Left ventricle myocardium inferior (tissue), 1 donor: ENCODE results near the gene MYO18B. TPM values are rescaled to one million over a fixed set of nuclear protein-coding genes. Genes with fewer than 3 reads are reported as not detected.
"Not testable (repeated sequence)": the region's sequence is repeated elsewhere in the genome, so short reads cannot be mapped to it uniquely, and the experiment has no call there.

Experiments used
- DNase-seq: peaks from one replicate; pipeline ENCODE4 v3.0.0-alpha.2; 2020
- H3K27ac ChIP-seq: fragments of 200-600 bp; replicated peaks from 2 replicates; pipeline ENCODE4 v1.8.0; 2021
- H3K27me3 ChIP-seq: fragments of 200-600 bp; 2 replicates; pipeline ENCODE4 v1.8.0; 2021; ENCODE audit warnings: low read depth
- H3K36me3 ChIP-seq: fragments of 200-600 bp; 2 replicates; pipeline ENCODE4 v1.8.0; 2021
- H3K4me1 ChIP-seq: fragments of 200-600 bp; 2 replicates; pipeline ENCODE4 v1.8.0; 2021
- H3K4me3 ChIP-seq: fragments of 200-600 bp; 2 replicates; pipeline ENCODE4 v1.8.0; 2021; ENCODE audit warnings: mild to moderate bottlenecking, moderate library complexity
- H3K9me3 ChIP-seq: fragments of 200-600 bp; replicated peaks from 2 replicates; pipeline ENCODE4 v1.8.0; 2021
- intact Hi-C: fragments of 100-400 bp; cut with micrococcal nuclease; formaldehyde crosslinking; loops from one replicate; pipeline ENCODE4 v1.11.0; 2022
- total RNA-seq: library from RNA; stranded (reverse); fragmentation: NEBNext Ultra II Directional; extraction: Animal tissue kit (Norgen Biotek cat#: 25700); gene quantifications from one replicate; pipeline ENCODE4 v1.2.1, GENCODE V29; 2021
- TF ChIP-seq, protein P1 (sequence below): fragments of 200-600 bp; IDR thresholded peaks from 2 replicates; pipeline ENCODE4 v1.8.0; 2021; ENCODE audit warnings: antibody characterized with exemption, mild to moderate bottlenecking, borderline replicate concordance
- donor health status: DM: no; HTN: yes; CAD: no; lungs with severe emphysema.

Gene MYO18B
- total RNA-seq, 1 donor from 2014 or later, result 163 TPM

DNA sequence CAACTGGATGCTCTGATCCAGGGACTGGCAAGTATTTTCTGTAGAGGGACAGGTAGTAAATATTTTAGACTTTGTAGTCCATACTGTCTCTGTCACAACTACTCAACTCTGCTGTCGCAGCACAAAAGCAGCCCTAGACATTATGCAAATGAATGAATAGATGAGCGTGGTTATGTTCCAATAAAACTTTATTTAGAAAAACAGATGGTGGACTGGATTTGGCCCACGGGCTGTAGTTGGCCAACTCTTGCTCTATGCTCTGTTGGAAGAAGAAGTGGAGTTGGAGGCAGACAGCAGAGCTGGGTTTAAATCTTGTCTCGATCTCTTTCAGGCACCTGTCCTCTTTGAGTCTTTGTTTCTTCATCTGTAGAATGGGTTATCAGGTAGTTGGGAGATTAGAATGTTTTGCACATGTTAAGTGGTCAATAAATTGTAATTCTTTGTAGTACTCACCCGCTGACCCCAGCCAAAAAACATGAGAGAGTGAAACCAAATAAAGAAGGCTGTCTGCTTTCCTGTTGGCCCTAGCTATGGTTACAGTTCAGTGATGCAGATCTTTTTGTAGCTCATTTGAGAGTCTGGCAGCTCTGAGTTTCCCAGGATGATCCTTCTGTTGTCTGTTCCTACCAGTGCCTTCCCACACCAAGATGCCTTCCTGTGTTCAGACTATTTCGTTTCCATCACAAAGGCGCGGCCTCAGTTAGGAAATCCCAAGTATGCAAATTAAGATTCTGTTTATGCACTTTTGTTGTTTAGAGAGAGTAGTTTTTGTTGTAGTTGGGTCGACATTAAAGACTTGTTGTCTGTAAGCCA, 229.2 kb downstream of the MYO18B start:
- DNase-seq, result no peak
- intact Hi-C loops, result no loop called here
- H3K27ac ChIP-seq, result peak overlapping the region; percentile 36

DNA sequence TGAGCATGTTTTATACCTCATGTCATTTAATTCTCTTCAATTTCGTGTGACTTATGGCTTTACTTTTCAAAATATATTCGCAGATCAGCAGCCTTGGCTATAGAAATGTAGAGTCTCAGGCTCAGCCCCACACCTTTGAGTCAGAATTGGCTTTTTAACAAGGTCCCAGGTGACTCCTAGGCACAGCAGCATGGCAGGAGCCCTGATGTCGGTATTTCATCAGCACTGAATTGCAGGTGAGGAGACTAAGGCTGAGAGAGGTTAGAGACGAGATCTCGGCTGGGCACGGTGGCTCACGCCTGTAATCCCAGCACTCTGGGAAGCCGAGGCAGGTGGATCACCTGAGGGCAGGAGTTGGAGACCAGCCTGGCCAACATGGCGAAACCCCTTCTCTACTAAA, 230.4 kb downstream of the MYO18B start:
- DNase-seq, result no peak
- no peaks in the 10 kb centered on the region for H3K9me3 ChIP-seq
- H3K4me1 ChIP-seq, result peaks cover 8% of the 10 kb centered on the region
- H3K36me3 ChIP-seq, result no peaks in the 10 kb centered on the region
- no peaks in the 10 kb centered on the region for H3K27me3 ChIP-seq
- no peak overlapping the region for H3K27ac ChIP-seq
- H3K4me3 ChIP-seq, result no peak overlapping the region
- TF ChIP-seq, protein P1, sequence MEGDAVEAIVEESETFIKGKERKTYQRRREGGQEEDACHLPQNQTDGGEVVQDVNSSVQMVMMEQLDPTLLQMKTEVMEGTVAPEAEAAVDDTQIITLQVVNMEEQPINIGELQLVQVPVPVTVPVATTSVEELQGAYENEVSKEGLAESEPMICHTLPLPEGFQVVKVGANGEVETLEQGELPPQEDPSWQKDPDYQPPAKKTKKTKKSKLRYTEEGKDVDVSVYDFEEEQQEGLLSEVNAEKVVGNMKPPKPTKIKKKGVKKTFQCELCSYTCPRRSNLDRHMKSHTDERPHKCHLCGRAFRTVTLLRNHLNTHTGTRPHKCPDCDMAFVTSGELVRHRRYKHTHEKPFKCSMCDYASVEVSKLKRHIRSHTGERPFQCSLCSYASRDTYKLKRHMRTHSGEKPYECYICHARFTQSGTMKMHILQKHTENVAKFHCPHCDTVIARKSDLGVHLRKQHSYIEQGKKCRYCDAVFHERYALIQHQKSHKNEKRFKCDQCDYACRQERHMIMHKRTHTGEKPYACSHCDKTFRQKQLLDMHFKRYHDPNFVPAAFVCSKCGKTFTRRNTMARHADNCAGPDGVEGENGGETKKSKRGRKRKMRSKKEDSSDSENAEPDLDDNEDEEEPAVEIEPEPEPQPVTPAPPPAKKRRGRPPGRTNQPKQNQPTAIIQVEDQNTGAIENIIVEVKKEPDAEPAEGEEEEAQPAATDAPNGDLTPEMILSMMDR, result no peak
- intact Hi-C loops, result no loop called here

More for the DNA sequence above, 229.2 kb downstream of the MYO18B start:
- Histone ChIP-seq H3K4me1 (peaks cover 11% of the 10 kb centered on the region), H3K27me3 (no peaks in the 10 kb centered on the region), H3K4me3 (no peak overlapping the region), H3K36me3 (no peaks in the 10 kb centered on the region), H3K9me3 (no peaks in the 10 kb centered on the region)
- TF ChIP-seq, protein P1, result no peak

DNA sequence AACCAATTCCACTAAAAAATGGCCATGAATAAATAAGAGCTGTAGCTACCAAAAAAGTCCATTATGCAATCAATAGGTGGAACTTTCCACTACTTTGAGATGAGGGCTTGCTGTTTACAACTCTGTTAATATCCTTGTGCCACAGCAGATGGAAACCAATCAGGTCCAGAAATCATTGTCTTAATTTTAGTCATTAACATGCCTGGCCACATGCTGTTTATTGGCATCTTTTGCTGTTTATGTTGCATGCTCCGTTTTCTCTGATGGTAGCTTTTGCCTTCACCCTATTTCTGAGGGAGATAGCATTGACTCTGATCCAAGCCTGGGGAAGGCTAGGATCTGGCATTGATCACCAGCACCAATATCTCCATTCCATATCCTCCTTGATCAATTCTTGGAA, 234.4 kb downstream of the MYO18B start:
- Histone ChIP-seq H3K27ac (no peak overlapping the region), H3K4me3 (no peak overlapping the region), H3K4me1 (peaks cover 13% of the 10 kb centered on the region), H3K36me3 (no peaks in the 10 kb centered on the region), H3K27me3 (no peaks in the 10 kb centered on the region), H3K9me3 (no peaks in the 10 kb centered on the region)
- TF ChIP-seq, protein P1, result no peak
- intact Hi-C loops, result no loop called here
- no peak for DNase-seq

DNA sequence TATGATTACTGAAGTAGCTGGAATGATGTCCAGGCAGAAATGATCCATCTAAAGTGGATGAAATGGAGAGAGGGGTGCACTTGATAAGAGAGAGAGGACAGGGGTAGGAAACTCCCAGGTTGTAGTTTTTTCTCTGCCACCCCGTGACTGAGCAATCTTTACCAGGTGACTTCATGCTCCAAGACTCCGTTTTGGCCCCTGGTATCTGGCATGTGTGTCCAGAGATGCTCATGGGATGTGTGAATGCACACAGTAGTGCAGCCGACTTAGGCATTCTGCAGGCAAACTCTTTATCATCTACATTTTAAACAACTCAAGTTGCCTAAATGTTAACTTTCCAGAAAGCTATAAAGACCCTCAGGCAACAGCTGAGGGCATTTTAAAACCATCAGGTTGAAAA, 238.0 kb downstream of the MYO18B start:
- intact Hi-C loops, result no loop called here
- peaks cover 30% of the 10 kb centered on the region for H3K4me1 ChIP-seq
- no peak overlapping the region for H3K4me3 ChIP-seq
- TF ChIP-seq, protein P1, result no peak
- H3K27ac ChIP-seq, result no peak overlapping the region
- no peaks in the 10 kb centered on the region for H3K27me3 ChIP-seq
- peaks cover 8% of the 10 kb centered on the region for H3K9me3 ChIP-seq
- DNase-seq, result no peak
- no peaks in the 10 kb centered on the region for H3K36me3 ChIP-seq

DNA sequence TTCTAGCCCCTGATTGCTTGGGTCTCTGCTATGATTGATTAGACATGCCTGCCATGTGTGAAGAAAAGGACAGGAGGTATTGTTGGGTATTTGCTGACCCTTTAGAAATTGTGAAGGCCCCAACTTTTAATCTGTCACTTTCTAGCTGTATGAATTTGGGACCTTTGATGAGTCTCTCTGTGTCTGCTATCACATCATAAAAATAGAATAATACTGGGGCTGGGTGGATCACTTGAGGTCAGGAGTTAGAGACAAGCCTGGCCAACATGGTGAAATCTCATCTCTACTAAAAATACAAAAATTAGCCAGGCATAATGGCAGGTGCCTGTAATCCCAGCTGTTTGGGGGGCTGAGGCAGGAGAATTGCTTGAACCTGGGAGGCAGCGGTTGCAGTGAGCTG, 242.9 kb downstream of the MYO18B start:
- DNase-seq, intact Hi-C loops, H3K36me3 ChIP-seq, H3K27me3 ChIP-seq, H3K9me3 ChIP-seq, H3K4me3 ChIP-seq: not testable (repeated sequence)
- Histone ChIP-seq H3K27ac (peak overlapping the region; percentile 59), H3K4me1 (peaks cover 42% of the 10 kb centered on the region)

DNA sequence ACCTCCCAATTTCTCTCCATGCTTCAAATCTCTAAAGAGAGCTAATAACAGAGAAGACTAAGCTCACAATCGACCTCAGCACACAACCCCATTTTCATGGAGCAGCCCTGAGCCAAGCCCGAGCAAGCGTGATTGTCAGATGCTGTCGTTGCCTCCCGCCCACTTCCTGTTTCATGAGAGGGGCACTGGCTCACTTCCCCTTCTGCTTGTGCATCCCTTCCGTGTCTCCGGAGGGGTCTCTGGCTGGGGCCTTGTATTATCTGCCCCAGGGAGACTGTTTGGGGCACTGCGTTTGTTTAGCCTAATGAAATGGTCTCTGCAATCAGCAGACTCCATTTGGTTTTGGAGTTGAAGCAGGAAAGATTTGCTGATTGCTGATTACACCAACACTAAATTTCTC, 246.0 kb downstream of the MYO18B start:
- H3K4me3 ChIP-seq, result no peak overlapping the region

More for the DNA sequence above, 246.0 kb downstream of the MYO18B start:
- H3K27ac ChIP-seq, result no peak overlapping the region
- TF ChIP-seq, protein P1, result no peak
- no peaks in the 10 kb centered on the region for H3K27me3 ChIP-seq
- H3K36me3 ChIP-seq, result peaks cover under 1% of the 10 kb centered on the region
- H3K9me3 ChIP-seq, result no peaks in the 10 kb centered on the region
- DNase-seq, result no peak
- intact Hi-C loops, result no loop called here
- H3K4me1 ChIP-seq, result peaks cover 34% of the 10 kb centered on the region
